GM23338 (cell line): ENCODE measurements around the gene TTYH3.

Experiments
- POLR2AphosphoS5 ChIP-seq: IDR thresholded peaks from 2 replicates; pipeline ENCODE4 v1.6.1; 2016; ENCODE audit warnings: antibody characterized with exemption, low read depth
- TF ChIP-seq, protein P1 (sequence below), 2 experiments: fragments of 200-600 bp in 1 of 2; sonication (generic) in 1 of 2; conservative IDR thresholded peaks; 2 replicates each; pipeline versions ENCODE4 v1.5.1 to v1.6.1; 2016 to 2017; ENCODE audit warnings: antibody characterized with exemption in 2 of 2, low read depth in 2 of 2, mild to moderate bottlenecking in 2 of 2, moderate library complexity in 1 of 2

GRCh38 chr7:2631946-2632732 lies at the start of gene TTYH3:
- TF ChIP-seq, protein P1, sequence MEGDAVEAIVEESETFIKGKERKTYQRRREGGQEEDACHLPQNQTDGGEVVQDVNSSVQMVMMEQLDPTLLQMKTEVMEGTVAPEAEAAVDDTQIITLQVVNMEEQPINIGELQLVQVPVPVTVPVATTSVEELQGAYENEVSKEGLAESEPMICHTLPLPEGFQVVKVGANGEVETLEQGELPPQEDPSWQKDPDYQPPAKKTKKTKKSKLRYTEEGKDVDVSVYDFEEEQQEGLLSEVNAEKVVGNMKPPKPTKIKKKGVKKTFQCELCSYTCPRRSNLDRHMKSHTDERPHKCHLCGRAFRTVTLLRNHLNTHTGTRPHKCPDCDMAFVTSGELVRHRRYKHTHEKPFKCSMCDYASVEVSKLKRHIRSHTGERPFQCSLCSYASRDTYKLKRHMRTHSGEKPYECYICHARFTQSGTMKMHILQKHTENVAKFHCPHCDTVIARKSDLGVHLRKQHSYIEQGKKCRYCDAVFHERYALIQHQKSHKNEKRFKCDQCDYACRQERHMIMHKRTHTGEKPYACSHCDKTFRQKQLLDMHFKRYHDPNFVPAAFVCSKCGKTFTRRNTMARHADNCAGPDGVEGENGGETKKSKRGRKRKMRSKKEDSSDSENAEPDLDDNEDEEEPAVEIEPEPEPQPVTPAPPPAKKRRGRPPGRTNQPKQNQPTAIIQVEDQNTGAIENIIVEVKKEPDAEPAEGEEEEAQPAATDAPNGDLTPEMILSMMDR (conservative IDR thresholded peaks at IDR 0.05; ENCODE audit: low read depth in 2 of 2), result no peak
- TF ChIP-seq POLR2AphosphoS5, result no peak
